Brain microvascular endothelial cell (primary cell): ENCODE data around the gene ZNF668.

ENCODE experiments used
- DNase-seq: peaks from one replicate; pipeline ENCODE4 v3.0.0-alpha.2; 2020
- H3K27ac ChIP-seq: fragments of 250-450 bp; sonication (Bioruptor Pico); 2 replicates; pipeline ENCODE4 v1.5.1; 2020; ENCODE audit warnings: mild to moderate bottlenecking, moderate library complexity
- H3K27me3 ChIP-seq: fragments of 250-450 bp; sonication (Bioruptor Pico); replicated peaks from 2 replicates; pipeline ENCODE4 v1.5.1; 2020; ENCODE audit warnings: mild to moderate bottlenecking
- H3K36me3 ChIP-seq: fragments of 250-450 bp; sonication (Bioruptor Pico); replicated peaks from 2 replicates; pipeline ENCODE4 v1.5.1; 2020; ENCODE audit warnings: mild to moderate bottlenecking
- H3K4me3 ChIP-seq: 2 replicates; pipeline ENCODE4 v1.5.1; 2011; ENCODE audit warnings: low read depth, mild to moderate bottlenecking, control low read depth, low read length, moderate library complexity
- CTCF ChIP-seq: IDR thresholded peaks from 2 replicates; pipeline ENCODE4 v1.5.1; 2011; ENCODE audit warnings: low read depth, mild to moderate bottlenecking, moderate library complexity, low read length, control low read depth, inconsistent platforms; ENCODE audit errors: missing control alignments
- in situ Hi-C: cut with HindIII; loops from 2 replicates; pipeline ENCODE4 v1.10.0; 2017; ENCODE audit warnings: low sequenced_read_pairs, low pct_ligation_motif_present

Gene ZNF668

GRCh38 chr16:31113121-31114120 lies 39.4 kb upstream of the ZNF668 start:
- in situ Hi-C loops: no loop called here
- Histone ChIP-seq H3K27me3 (no peaks in the 10 kb centered on the region), H3K4me3 (no peak overlapping the region), H3K36me3 (peaks cover 31% of the 10 kb centered on the region), H3K27ac (no peak overlapping the region)
- no peak for DNase-seq
- no peak for TF ChIP-seq CTCF

GRCh38 chr16:31112711-31113110 lies 38.7 kb upstream of the ZNF668 start:
- Histone ChIP-seq H3K27ac (no peak overlapping the region), H3K36me3 (peaks cover 31% of the 10 kb centered on the region), H3K27me3 (no peaks in the 10 kb centered on the region), H3K4me3 (no peak overlapping the region)
- no peak for TF ChIP-seq CTCF
- in situ Hi-C loops: no loop called here
- no peak for DNase-seq

GRCh38 chr16:31111881-31112466 lies 37.9 kb upstream of the ZNF668 start:
- no peak overlapping the region for H3K27ac ChIP-seq
- DNase-seq: no peak
- no peak overlapping the region for H3K4me3 ChIP-seq
- TF ChIP-seq CTCF: no peak
- peaks cover 31% of the 10 kb centered on the region for H3K36me3 ChIP-seq
- in situ Hi-C loops: no loop called here
- H3K27me3 ChIP-seq: no peaks in the 10 kb centered on the region

- Histone ChIP-seq H3K27ac (no peak overlapping the region), H3K4me3 (no peak overlapping the region), H3K36me3 (peaks cover 31% of the 10 kb centered on the region), H3K27me3 (no peaks in the 10 kb centered on the region)
- in situ Hi-C loops: no loop called here
- TF ChIP-seq CTCF: no peak
- no peak for DNase-seq
Observed at GRCh38 chr16:31110106-31111034, 36.3 kb upstream of the ZNF668 start.

GRCh38 chr16:31109622-31110021 lies 35.6 kb upstream of the ZNF668 start:
- Histone ChIP-seq H3K27ac (no peak overlapping the region), H3K4me3 (no peak overlapping the region), H3K36me3 (peaks cover 31% of the 10 kb centered on the region), H3K27me3 (no peaks in the 10 kb centered on the region)
- no peak for DNase-seq
- in situ Hi-C loops: no loop called here
- TF ChIP-seq CTCF: no peak
